Epithelial cell of proximal tubule (primary cell): Measurements from ENCODE around the gene MARCHF10. TPM values are rescaled to one million over a fixed set of nuclear protein-coding genes. Genes with fewer than 3 reads are reported as not detected.

Experiments used
- DNase-seq: peaks from one replicate; pipeline ENCODE4 v3.0.0-alpha.2; 2011; ENCODE audit warnings: low read depth
- H3K4me3 ChIP-seq: 2 replicates; pipeline ENCODE4 v1.5.1; 2011; ENCODE audit warnings: low read depth, mild to moderate bottlenecking, low read length
- total RNA-seq: library from RNA; depleted of rRNA; stranded (reverse); fragments of >200 nt; gene quantifications from 2 replicates; pipeline ENCODE4 v1.2.3, GENCODE V29; 2015
- TF ChIP-seq, protein P1 (sequence below): conservative IDR thresholded peaks from 2 replicates; pipeline ENCODE4 v1.5.1; 2012; ENCODE audit warnings: low read depth, mild to moderate bottlenecking, low read length

Gene MARCHF10
- total RNA-seq, 1 donor from 2014 or later: 4.8 TPM

- no peak overlapping the region for H3K4me3 ChIP-seq
- TF ChIP-seq, protein P1, sequence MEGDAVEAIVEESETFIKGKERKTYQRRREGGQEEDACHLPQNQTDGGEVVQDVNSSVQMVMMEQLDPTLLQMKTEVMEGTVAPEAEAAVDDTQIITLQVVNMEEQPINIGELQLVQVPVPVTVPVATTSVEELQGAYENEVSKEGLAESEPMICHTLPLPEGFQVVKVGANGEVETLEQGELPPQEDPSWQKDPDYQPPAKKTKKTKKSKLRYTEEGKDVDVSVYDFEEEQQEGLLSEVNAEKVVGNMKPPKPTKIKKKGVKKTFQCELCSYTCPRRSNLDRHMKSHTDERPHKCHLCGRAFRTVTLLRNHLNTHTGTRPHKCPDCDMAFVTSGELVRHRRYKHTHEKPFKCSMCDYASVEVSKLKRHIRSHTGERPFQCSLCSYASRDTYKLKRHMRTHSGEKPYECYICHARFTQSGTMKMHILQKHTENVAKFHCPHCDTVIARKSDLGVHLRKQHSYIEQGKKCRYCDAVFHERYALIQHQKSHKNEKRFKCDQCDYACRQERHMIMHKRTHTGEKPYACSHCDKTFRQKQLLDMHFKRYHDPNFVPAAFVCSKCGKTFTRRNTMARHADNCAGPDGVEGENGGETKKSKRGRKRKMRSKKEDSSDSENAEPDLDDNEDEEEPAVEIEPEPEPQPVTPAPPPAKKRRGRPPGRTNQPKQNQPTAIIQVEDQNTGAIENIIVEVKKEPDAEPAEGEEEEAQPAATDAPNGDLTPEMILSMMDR: no peak
- DNase-seq: no peak
Observed at GRCh38 chr17:62662855-62663254, 145.3 kb downstream of the MARCHF10 start.

GRCh38 chr17:62661337-62661736 is 146.8 kb downstream of the MARCHF10 start:
- TF ChIP-seq, protein P1: no peak
- DNase-seq: no peak
- H3K4me3 ChIP-seq: no peak overlapping the region

- no peak for DNase-seq
- TF ChIP-seq, protein P1: no peak
- no peak overlapping the region for H3K4me3 ChIP-seq
Observed at GRCh38 chr17:62660629-62661118, 147.4 kb downstream of the MARCHF10 start.

DNA sequence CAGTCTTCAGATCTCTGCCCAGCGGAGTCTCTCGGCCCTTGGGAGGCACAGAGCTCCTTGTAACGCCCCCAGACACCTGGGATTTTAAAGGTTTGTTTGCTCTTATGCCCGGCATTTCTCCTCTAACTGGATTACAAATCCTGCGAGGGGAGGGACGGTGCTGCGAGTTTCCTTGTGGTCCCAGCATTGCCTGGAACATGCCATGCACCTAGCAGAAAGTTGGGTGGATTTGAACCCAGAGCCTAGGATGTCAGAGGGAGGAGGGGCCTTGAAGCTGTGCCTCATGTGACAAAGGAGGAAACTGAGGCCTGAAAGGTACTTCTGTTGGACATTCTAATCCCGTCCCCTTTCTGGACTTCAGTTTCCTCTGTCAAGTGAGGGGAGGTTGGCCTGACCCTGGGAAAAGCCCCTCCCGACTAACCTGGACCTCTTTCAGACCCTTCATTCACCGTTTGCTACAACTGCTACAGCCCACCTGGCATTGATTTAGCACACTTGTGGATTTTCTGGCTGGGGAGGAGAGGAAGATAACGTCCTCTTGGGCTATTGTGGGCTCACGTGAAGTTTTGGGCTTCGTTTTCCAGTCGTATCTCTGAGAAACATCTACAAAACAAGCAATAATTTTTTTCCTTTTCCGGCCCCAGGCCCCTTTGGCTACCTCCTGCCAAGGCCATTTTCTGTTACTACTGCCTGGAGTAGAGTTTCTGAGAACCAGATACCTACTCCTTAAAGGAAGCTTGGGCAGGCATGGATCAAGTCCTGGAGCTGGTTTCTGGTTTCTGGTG is 149.8 kb downstream of the MARCHF10 start:
- no peak overlapping the region for H3K4me3 ChIP-seq
- TF ChIP-seq, protein P1: no peak
- no peak for DNase-seq

DNA sequence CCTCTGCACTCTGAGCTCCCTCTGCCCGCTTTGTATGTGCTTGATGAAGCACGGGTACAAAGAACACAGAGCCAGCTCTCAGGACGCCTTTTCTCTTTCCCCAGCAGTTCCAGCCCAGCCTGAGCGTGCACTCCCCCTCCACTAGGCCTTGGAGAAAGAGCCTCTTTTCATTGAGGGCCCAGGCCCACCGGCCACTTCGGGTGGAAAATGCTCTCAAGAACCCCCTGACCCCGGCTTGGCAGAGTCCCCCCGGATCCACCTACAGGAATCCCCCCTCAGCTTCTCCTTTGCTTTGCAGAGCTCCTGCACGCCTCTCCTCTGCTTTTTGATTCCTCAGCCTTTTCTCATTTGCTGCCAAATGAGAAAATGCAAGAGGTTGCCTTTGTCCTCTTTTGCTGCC is 150.4 kb downstream of the MARCHF10 start:
- DNase-seq: no peak
- H3K4me3 ChIP-seq: no peak overlapping the region
- TF ChIP-seq, protein P1: no peak

- TF ChIP-seq, protein P1: no peak
- DNase-seq: no peak
- no peak overlapping the region for H3K4me3 ChIP-seq
Observed at GRCh38 chr17:62657145-62657665, 150.9 kb downstream of the MARCHF10 start.
